ENCODE results near the gene SLC49A3.

The SLC49A3 gene

GRCh38 chr4:721261-722168 is 32.6 kb upstream of the SLC49A3 start:
- Histone ChIP-seq H3K4me3 (ENCODE audit: low read length) (no peak overlapping the region), H3K4me1 (ENCODE audit: insufficient read depth, low read length) (no peaks in the 10 kb centered on the region), H3K27me3 (ENCODE audit: insufficient read depth, low read length) (no peaks in the 10 kb centered on the region), H3K9ac (ENCODE audit: low read depth, low read length) (no peak overlapping the region), H3K9me3 (ENCODE audit: insufficient read depth, low read depth, low read length) (no peaks in the 10 kb centered on the region), H3K27ac (ENCODE audit: low read depth, low read length) (no peak overlapping the region), H3K36me3 (ENCODE audit: insufficient read depth, low read length) (peaks cover 5% of the 10 kb centered on the region; the same call in 1 of the 2 replicates)
- 95% methylated on average over 31 of the region's 31 CpGs for WGBS

GRCh38 chr4:720111-720860 is 31.3 kb upstream of the SLC49A3 start:
- Histone ChIP-seq H3K9me3 (ENCODE audit: insufficient read depth, low read depth, low read length) (no peaks in the 10 kb centered on the region), H3K9ac (ENCODE audit: low read depth, low read length) (no peak overlapping the region), H3K36me3 (ENCODE audit: insufficient read depth, low read length) (peaks cover 5% of the 10 kb centered on the region; the same call in 1 of the 2 replicates), H3K4me1 (ENCODE audit: insufficient read depth, low read length) (no peaks in the 10 kb centered on the region), H3K27me3 (ENCODE audit: insufficient read depth, low read length) (no peaks in the 10 kb centered on the region), H3K4me3 (ENCODE audit: low read length) (no peak overlapping the region), H3K27ac (ENCODE audit: low read depth, low read length) (no peak overlapping the region)
- 97% methylated on average over 59 of the region's 59 CpGs for WGBS

DNA sequence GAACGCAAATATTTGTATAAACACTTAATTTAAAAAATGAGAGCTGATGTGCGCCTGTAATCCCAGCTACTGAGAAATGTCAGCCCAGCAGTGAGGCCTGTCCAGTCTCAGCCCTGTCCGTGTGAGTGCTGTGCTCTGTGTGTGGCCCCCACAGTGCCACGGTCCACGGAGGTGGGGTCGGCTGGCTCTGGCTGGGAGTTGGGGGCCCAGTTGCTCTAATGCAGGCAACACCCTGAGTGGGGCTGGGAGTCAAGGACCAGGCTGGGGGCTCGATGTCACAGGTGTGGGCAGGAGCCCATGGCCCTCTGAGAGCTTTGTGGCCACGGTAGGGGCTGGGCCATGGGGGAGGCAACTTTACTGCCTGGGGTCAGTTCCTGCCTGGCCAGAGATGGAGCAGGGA is 29.5 kb upstream of the SLC49A3 start:
- H3K4me1 ChIP-seq (ENCODE audit: insufficient read depth, low read length), result no peaks in the 10 kb centered on the region
- no peak overlapping the region for H3K27ac ChIP-seq (ENCODE audit: low read depth, low read length)
- no peak overlapping the region for H3K4me3 ChIP-seq (ENCODE audit: low read length)
- no peak overlapping the region for H3K9ac ChIP-seq (ENCODE audit: low read depth, low read length)
- no peaks in the 10 kb centered on the region for H3K9me3 ChIP-seq (ENCODE audit: insufficient read depth, low read depth, low read length)
- WGBS, result 94% methylated on average over 8 of the region's 8 CpGs
- no peaks in the 10 kb centered on the region for H3K27me3 ChIP-seq (ENCODE audit: insufficient read depth, low read length)
- peaks cover 10% of the 10 kb centered on the region; the same call in 1 of the 2 replicates for H3K36me3 ChIP-seq (ENCODE audit: insufficient read depth, low read length)

DNA sequence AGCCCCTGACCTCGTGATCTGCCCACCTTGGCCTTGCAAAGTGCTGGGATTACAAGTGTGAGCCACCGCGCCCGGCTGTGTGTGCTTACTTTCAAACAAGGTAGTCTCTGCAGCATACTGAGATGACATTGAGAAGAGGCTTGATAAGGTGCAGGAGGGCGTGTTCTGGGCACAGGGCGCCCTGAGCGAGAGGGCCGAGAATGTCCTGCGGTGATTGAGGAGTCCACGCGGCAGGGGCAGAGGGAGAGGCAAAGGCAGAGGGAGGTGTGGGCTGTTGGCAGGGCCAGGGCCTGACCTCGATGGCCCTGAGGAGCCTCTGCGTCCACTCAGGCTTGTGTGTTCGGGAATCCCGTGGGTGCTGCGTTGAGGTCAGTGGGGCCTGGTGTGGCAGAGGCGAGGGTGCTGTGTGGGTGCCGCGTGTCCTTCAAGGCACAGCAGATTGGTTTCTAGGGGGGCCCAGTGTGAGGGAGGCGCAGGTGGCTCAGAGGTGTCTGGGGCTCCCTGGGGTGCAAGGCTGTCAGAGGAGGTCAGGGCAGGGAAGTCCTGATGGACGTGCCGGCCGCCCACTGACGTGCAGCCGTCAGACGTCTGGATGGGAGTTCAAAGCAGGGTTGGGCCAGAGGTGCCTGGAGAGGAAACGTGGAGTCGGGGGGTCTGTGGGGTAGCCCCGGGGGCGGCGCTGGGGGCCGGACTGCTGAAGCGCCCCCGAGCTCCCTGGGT is 28.8 kb upstream of the SLC49A3 start:
- Histone ChIP-seq H3K9me3 (ENCODE audit: insufficient read depth, low read depth, low read length) (no peaks in the 10 kb centered on the region), H3K36me3 (ENCODE audit: insufficient read depth, low read length) (peaks cover 10% of the 10 kb centered on the region; the same call in 1 of the 2 replicates), H3K27me3 (ENCODE audit: insufficient read depth, low read length) (no peaks in the 10 kb centered on the region), H3K4me1 (ENCODE audit: insufficient read depth, low read length) (no peaks in the 10 kb centered on the region), H3K9ac (ENCODE audit: low read depth, low read length) (no peak overlapping the region), H3K4me3 (ENCODE audit: low read length) (no peak overlapping the region), H3K27ac (ENCODE audit: low read depth, low read length) (no peak overlapping the region)
- WGBS, result 94% methylated on average over 34 of the region's 34 CpGs

- Histone ChIP-seq H3K9ac (ENCODE audit: low read depth, low read length) (no peak overlapping the region), H3K36me3 (ENCODE audit: insufficient read depth, low read length) (peaks cover 18% of the 10 kb centered on the region), H3K27me3 (ENCODE audit: insufficient read depth, low read length) (no peaks in the 10 kb centered on the region), H3K27ac (ENCODE audit: low read depth, low read length) (no peak overlapping the region), H3K9me3 (ENCODE audit: insufficient read depth, low read depth, low read length) (no peaks in the 10 kb centered on the region), H3K4me1 (ENCODE audit: insufficient read depth, low read length) (no peaks in the 10 kb centered on the region), H3K4me3 (ENCODE audit: low read length) (no peak overlapping the region)
- 95% methylated on average over 18 of the region's 18 CpGs for WGBS
Observed at GRCh38 chr4:714087-714486, 25.1 kb upstream of the SLC49A3 start.

- no peaks in the 10 kb centered on the region for H3K9me3 ChIP-seq (ENCODE audit: insufficient read depth, low read depth, low read length)
- no peaks in the 10 kb centered on the region for H3K27me3 ChIP-seq (ENCODE audit: insufficient read depth, low read length)
- H3K4me3 ChIP-seq (ENCODE audit: low read length), result no peak overlapping the region
- no peaks in the 10 kb centered on the region for H3K4me1 ChIP-seq (ENCODE audit: insufficient read depth, low read length)
- H3K9ac ChIP-seq (ENCODE audit: low read depth, low read length), result no peak overlapping the region
- 91% methylated on average over 9 of the region's 9 CpGs for WGBS
- peaks cover 18% of the 10 kb centered on the region for H3K36me3 ChIP-seq (ENCODE audit: insufficient read depth, low read length)
- H3K27ac ChIP-seq (ENCODE audit: low read depth, low read length), result no peak overlapping the region
Observed at GRCh38 chr4:712916-713632, 24.1 kb upstream of the SLC49A3 start.

DNA sequence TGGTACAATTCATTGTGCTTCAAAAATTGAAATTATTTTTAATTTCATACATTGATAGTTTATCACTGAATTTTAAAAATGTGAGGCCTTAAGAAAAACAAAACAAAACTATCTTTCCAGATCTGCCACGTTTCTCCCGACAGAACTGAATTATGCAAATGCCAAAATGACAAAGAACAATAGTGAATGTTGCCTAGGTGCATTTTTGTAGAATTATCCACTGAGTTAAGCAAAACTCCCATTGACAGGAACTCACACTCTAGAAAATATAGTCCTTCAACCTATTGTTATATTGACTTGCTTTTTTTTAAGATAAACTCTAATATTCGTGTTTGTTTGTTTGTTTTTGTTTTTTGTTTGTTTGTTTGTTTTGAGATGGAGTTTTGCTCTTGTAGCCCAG is 23.1 kb upstream of the SLC49A3 start:
- H3K4me3 ChIP-seq (ENCODE audit: low read length), result no peak overlapping the region
- 0 out of 2 replicates have a peak, but pooled peaks cover under 1% of the 10 kb centered on the region for H3K4me1 ChIP-seq (ENCODE audit: insufficient read depth, low read length)
- H3K9ac ChIP-seq (ENCODE audit: low read depth, low read length), result no peak overlapping the region
- no peaks in the 10 kb centered on the region for H3K9me3 ChIP-seq (ENCODE audit: insufficient read depth, low read depth, low read length)
- no peak overlapping the region for H3K27ac ChIP-seq (ENCODE audit: low read depth, low read length)
- 84% methylated on average over 3 of the region's 3 CpGs for WGBS
- H3K36me3 ChIP-seq (ENCODE audit: insufficient read depth, low read length), result peaks cover 18% of the 10 kb centered on the region
- no peaks in the 10 kb centered on the region for H3K27me3 ChIP-seq (ENCODE audit: insufficient read depth, low read length)

GRCh38 chr4:710916-711315 is 22.0 kb upstream of the SLC49A3 start:
- no peak overlapping the region for H3K9ac ChIP-seq (ENCODE audit: low read depth, low read length)
- H3K9me3 ChIP-seq (ENCODE audit: insufficient read depth, low read depth, low read length), result no peaks in the 10 kb centered on the region
- H3K27ac ChIP-seq (ENCODE audit: low read depth, low read length), result no peak overlapping the region
- 0 out of 2 replicates have a peak, but pooled peaks cover 4% of the 10 kb centered on the region for H3K4me1 ChIP-seq (ENCODE audit: insufficient read depth, low read length)
- WGBS, result 96% methylated on average over 13 of the region's 13 CpGs
- H3K36me3 ChIP-seq (ENCODE audit: insufficient read depth, low read length), result peaks cover 18% of the 10 kb centered on the region
- H3K4me3 ChIP-seq (ENCODE audit: low read length), result no peak overlapping the region
- no peaks in the 10 kb centered on the region for H3K27me3 ChIP-seq (ENCODE audit: insufficient read depth, low read length)

- H3K27me3 ChIP-seq (ENCODE audit: insufficient read depth, low read length), result peaks cover 1% of the 10 kb centered on the region; the same call in 1 of the 2 replicates
- no peaks in the 10 kb centered on the region for H3K9me3 ChIP-seq (ENCODE audit: insufficient read depth, low read depth, low read length)
- no peak overlapping the region for H3K27ac ChIP-seq (ENCODE audit: low read depth, low read length)
- 90% methylated on average over 9 of the region's 9 CpGs for WGBS
- H3K36me3 ChIP-seq (ENCODE audit: insufficient read depth, low read length), result peaks cover 18% of the 10 kb centered on the region
- H3K4me1 ChIP-seq (ENCODE audit: insufficient read depth, low read length), result 0 out of 2 replicates have a peak, but pooled peaks cover 4% of the 10 kb centered on the region
- no peak overlapping the region for H3K4me3 ChIP-seq (ENCODE audit: low read length)
- no peak overlapping the region for H3K9ac ChIP-seq (ENCODE audit: low read depth, low read length)
Observed at GRCh38 chr4:710116-710515, 21.2 kb upstream of the SLC49A3 start.

- Histone ChIP-seq H3K36me3 (ENCODE audit: insufficient read depth, low read length) (peaks cover 18% of the 10 kb centered on the region), H3K9ac (ENCODE audit: low read depth, low read length) (no peak overlapping the region), H3K27ac (ENCODE audit: low read depth, low read length) (no peak overlapping the region), H3K4me3 (ENCODE audit: low read length) (no peak overlapping the region), H3K27me3 (ENCODE audit: insufficient read depth, low read length) (peaks cover 8% of the 10 kb centered on the region; the same call in 1 of the 2 replicates), H3K9me3 (ENCODE audit: insufficient read depth, low read depth, low read length) (no peaks in the 10 kb centered on the region), H3K4me1 (ENCODE audit: insufficient read depth, low read length) (0 out of 2 replicates have a peak, but pooled peaks cover 4% of the 10 kb centered on the region)
- 97% methylated on average over 6 of the region's 6 CpGs for WGBS
Observed at GRCh38 chr4:709348-709747, 20.4 kb upstream of the SLC49A3 start.

Data from HUES64 (cell line).